Esophagus squamous epithelium (tissue), 4 donors: ENCODE measurements around the gene NXN.

Source experiments
- POLR2A ChIP-seq, 4 donors: fragments of 450-650 bp; IDR thresholded peaks; one replicate each; pipeline ENCODE4 v1.6.1; 2017; ENCODE audit warnings: antibody characterized with exemption in 4 of 4, mild to moderate bottlenecking in 4 of 4, moderate library complexity in 3 of 4
- TF ChIP-seq, protein P1 (sequence below), 6 experiments: fragments of 450-650 bp in 4 of 6; fragments of 200-600 bp in 2 of 6; sonication (generic) in 2 of 6; IDR thresholded peaks; one replicate each; pipeline ENCODE4 v1.5.1; 2016 to 2019; ENCODE audit warnings: antibody characterized with exemption in 6 of 6, mild to moderate bottlenecking in 4 of 6, moderate library complexity in 4 of 6

DNA sequence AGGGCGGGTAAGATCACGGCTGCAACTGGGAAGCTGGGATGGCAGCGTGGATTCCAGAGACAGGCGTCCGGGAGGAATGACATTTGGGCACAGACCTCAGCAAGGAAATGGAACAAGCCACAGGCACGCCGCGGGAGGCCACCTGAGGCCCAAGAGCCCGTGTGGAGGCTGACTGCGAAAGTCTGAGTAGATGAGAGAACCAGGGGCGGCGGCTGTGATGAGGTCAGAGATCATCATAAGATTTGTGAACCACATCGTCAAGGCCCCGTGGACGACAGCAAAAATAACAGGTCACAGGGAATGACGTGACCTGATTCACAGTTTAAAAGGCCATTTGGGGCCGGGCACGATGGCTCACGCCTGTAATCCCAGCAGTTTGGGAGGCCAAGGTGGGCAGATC, 149.2 kb downstream of the NXN start:
- TF ChIP-seq, protein P1, sequence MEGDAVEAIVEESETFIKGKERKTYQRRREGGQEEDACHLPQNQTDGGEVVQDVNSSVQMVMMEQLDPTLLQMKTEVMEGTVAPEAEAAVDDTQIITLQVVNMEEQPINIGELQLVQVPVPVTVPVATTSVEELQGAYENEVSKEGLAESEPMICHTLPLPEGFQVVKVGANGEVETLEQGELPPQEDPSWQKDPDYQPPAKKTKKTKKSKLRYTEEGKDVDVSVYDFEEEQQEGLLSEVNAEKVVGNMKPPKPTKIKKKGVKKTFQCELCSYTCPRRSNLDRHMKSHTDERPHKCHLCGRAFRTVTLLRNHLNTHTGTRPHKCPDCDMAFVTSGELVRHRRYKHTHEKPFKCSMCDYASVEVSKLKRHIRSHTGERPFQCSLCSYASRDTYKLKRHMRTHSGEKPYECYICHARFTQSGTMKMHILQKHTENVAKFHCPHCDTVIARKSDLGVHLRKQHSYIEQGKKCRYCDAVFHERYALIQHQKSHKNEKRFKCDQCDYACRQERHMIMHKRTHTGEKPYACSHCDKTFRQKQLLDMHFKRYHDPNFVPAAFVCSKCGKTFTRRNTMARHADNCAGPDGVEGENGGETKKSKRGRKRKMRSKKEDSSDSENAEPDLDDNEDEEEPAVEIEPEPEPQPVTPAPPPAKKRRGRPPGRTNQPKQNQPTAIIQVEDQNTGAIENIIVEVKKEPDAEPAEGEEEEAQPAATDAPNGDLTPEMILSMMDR (IDR thresholded peaks at IDR 0.05): no peak
- TF ChIP-seq POLR2A (IDR thresholded peaks at IDR 0.05): no peak
